GM18870 (cell line): ENCODE measurements around the gene FGF12.

Experiments used
- ATAC-seq: cut with Tn5 transposase; IDR thresholded peaks from one replicate; pipeline ENCODE4 v1.9.1; 2021; ENCODE audit warnings: moderate library complexity; ENCODE audit not compliant: unreplicated experiment

The FGF12 gene

DNA sequence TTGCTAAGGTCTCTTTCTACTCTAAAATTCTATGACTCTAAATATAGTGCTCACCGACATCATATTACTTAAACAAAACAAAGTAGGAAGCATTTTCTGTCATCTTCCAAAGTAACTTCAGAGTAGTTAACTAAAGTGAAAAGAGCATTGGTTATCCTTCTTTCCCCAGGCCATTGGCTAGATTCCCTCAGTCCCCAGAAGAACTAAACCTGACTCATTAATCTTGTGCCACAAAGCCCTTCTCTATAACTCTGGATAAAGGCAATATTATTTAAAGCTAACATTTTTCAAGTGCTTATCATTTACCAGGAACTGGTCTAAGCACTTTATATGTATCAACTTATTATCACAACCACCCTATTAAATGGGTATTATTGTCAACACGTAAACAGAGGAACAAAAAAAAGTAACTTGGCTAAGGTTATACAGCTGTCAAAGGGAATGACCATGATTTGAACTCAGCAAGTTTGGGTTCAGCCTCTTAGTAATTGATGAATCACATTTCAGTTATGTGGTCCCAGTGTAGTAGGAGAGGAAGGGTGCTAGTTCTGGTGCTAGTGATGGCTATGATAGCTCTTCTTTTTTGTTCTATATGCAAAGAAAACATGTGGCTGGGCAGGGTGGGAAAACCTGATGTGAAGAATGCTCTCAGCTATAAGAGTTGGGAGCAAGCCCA lies 304.9 kb downstream of the FGF12 start:
- ATAC-seq, result no peak

DNA sequence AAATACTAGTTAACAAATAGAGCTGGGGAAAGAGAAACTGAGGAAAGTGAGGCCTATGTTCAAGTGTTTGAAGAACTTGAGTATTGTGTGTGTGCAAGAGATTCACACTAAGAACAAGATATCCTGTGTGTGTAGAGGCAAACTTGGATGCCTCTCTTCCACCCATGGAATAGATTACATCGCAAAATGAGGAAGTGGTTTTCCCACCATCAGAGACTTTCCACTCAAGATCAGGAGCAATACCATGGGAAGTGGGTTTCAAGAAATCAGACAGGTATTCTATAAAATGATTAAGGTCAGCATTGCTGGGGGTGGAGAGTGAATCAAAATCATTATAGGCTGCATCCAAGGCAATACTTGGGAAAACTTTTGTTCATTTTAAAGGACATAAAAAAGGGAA lies 308.0 kb downstream of the FGF12 start:
- ATAC-seq, result no peak

DNA sequence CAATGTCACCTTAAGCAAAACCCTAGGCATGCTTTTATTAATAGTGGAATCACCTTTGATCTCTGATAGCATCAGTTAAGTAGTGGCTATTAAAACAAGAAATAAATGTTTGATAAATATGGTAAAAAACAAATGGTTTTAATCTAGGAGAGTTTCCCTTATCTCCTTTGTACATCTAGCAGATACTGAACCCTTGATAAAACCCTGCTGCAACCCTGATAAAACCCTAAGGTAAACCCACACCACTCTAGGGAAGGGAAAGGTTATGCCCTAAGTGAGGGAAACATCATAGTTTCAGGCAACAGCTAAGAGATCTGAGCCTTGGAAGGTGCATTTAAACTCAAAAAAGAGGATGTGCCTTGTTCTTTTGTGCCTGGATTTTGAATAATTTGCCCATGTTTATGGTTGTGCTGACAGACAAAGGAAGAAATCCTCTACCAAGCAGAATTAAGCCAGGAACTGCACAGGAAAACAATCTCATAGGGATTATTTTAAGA lies 309.7 kb downstream of the FGF12 start:
- no peak for ATAC-seq

DNA sequence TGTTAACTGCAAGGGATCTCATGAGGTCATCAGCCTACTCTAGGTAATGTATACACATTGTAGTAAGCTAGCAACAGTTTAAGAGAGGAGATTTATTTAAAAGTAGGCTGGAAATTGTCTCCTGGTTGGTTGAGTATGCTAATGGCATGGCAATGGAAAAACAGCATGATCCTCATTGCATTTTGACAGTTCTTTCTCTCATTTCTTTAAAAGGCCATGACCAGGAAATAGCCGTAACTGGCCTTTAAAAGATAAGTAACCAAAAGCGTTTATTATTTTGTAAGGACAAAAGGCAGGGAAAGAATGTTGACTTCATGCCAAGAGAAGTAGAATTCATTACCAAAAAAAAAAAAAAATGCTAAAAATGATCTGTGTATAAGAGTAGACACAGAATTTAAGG lies 310.3 kb downstream of the FGF12 start:
- ATAC-seq, result no peak

DNA sequence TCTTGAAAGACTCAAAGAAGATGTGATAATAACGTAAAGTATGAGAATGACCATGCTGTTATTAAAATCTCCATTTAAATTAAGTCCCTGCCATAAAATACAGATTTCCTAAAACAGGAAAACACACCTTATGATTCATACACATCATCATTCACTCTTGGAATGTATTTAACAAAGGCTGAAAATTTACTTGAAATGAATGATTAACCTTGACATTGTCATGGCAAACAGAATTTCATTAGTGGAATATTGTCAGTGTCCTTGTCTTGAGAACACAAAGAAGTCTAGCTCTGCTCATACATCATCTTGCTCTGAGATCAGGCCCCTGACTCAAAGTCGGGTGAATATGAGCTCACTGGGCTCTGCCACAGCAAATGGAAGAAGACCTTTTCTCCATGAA lies 313.9 kb downstream of the FGF12 start:
- ATAC-seq, result no peak

DNA sequence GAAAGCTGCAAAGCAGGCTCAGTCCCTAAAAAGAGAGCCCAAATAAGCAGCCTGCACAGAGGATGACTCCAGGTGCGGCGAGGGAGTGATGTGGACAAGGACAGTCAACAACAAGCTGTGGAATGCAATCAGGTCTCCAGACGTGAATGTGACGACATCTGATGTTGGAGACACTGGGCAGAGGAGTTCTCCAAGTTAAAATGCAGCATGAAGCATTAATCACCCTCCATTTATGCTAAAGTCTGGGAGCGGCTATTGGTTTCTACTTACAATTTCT lies 316.7 kb downstream of the FGF12 start:
- no peak for ATAC-seq

DNA sequence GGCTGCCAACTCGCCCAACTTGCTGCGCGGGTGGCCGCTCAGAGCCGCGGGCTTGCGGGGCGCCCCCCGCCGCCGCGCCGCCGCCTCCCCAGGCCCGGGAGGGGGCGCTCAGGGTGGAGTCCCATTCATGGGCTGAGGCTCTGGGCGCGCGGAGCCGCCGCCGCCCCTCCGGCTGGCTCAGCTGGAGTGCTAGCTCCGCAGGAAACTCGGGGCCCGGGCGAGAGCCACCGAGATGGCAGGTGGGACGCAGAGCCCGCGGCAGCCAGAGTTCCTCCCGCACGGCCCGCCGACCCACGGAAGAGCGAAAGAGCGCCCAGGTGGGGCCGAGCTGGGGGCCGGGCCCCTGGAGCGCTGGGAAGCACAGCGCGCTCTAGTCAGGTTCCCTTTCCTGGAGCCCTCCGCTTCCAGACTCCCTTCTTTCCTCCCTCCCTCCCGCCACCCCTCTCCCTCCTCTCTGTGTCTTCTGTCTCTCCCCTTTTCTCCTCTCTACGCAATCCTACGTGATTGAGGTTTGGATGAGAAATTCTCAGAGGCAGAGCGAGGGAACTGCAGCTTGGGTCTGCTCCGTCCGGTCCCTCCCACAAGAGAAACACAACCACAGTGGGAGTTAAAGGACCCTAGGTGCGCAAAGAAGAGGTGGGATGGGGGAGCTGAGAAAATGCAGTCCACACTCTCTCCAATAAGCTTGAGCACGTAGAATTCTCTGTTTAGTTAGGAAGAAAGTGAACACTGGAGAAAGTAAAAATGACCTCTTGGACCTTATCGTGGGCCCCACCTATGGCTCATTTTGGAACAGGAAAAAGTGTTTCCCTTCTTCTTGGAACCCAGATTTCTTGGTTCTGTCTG lies 317.3 kb downstream of the FGF12 start:
- ATAC-seq, result no peak

DNA sequence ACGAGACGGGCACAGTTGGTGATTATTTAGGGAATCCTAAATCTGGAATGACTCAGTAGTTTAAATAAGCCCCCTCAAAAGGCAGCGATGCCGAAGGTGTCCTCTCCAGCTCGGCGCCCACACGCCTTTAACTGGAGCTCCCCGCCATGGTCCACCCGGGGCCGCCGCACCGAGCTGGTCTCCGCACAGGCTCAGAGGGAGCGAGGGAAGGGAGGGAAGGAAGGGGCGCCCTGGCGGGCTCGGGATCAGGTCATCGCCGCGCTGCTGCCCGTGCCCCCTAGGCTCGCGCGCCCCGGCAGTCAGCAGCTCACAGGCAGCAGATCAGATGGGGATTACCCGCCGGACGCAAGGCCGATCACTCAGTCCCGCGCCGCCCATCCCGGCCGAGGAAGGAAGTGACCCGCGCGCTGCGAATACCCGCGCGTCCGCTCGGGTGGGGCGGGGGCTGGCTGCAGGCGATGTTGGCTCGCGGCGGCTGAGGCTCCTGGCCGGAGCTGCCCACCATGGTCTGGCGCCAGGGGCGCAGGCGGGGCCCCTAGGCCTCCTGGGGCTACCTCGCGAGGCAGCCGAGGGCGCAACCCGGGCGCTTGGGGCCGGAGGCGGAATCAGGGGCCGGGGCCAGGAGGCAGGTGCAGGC lies 318.0 kb downstream of the FGF12 start:
- no peak for ATAC-seq

DNA sequence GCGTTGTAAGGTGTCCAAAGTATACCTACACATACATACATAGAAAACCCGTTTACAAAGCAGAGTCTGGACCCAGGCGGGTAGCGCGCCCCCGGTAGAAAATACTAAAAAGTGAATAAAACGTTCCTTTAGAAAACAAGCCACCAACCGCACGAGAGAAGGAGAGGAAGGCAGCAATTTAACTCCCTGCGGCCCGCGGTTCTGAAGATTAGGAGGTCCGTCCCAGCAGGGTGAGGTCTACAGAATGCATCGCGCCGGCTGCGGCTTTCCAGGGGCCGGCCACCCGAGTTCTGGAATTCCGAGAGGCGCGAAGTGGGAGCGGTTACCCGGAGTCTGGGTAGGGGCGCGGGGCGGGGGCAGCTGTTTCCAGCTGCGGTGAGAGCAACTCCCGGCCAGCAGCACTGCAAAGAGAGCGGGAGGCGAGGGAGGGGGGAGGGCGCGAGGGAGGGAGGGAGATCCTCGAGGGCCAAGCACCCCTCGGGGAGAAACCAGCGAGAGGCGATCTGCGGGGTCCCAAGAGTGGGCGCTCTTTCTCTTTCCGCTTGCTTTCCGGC lies 318.6 kb downstream of the FGF12 start:
- ATAC-seq, result no peak

DNA sequence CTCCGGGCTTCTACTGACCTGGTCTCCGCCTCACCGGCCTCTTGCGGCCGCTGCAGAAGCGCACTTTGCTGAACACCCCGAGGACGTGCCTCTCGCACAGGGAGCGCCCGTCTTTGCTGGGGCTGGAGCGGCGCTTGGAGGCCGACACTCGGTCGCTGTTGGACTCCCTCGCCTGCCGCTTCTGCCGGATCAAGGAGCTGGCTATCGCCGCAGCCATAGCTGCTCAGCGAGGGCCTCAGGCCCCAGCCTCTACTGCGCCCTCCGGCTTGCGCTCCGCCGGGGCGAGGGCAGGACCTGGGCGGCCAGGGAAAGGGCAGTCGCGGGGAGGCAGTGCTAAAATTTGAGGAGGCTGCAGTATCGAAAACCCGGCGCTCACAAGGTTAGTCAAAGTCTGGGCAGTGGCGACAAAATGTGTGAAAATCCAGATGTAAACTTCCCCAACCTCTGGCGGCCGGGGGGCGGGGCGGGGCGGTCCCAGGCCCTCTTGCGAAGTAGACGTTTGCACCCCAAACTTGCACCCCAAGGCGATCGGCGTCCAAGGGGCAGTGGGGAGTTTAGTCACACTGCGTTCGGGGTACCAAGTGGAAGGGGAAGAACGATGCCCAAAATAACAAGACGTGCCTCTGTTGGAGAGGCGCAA lies 319.2 kb downstream of the FGF12 start:
- ATAC-seq, result no peak

DNA sequence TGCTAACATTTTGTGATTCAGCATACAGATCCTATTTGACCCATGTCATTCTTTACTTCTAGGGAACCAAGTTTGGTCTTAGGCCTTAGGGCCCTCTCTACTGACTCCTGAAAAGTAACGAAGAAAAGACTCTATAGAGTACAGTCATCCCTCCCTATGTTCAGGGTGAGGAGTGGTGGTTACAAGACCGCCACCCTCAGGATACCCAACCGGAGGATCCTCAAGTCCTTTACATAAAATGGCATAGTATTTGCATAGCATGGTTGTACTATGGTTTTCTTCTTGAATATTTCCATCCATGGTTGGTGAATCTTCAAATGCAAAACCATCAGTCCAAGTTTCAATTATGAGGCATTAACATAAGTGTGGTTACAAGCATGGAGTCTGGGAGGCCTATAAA lies 327.6 kb downstream of the FGF12 start:
- ATAC-seq, result no peak

DNA sequence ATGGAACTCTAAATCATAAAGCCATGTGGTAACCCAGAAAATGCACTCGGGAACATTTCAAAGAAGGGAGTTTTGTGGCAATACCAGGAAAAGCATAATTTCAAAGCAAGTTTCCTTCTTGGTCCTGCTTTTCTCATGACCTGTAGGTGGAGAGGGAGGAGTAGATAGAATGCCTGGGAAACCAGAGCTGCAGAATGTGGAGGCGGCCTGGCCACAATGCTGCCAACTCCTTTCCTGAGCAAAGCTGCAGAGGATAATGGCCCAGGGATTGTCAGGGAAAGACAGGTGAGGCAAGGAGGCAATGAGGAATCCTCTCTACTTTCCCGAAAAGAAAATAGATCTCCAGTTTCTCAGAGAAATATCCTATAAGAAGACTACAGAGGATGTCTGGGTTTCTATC lies 330.3 kb downstream of the FGF12 start:
- ATAC-seq, result no peak

DNA sequence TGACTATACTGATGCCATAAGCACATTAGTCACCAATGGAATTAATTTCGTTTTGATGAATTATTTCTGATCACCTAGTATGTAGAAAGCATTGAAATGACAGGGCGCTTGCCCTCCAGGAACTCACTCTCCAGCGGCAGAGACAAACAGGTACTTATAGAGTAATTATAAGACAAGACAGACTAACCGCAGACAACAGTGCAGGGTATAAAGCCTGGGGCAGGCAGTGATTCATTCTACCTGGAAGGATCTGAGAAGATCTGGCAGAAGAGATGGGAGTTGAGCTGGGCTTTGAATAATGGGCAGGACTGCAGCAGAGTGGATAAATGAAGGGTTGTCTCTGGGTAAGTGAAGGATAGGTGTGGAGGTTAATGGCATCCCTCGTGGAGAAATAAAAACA lies 331.8 kb downstream of the FGF12 start:
- ATAC-seq, result no peak

DNA sequence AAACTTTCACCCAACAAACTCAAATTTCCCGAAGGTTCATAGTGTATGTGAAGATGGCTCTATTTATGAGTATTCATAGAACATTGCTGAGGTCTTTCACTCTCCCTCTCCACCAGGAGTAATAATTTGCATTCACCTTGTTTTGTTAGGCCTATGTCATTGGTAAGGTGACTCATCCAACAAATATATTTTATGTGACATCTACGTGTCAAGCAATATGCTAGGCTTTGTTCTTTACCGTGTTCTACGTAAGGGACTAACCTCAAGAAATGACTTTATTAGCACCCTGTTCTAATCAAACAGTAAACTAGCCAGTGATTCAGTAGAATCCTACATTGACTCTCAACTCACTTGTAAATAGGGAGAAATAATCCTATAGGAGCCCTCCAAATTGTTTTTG lies 334.4 kb downstream of the FGF12 start:
- no peak for ATAC-seq

DNA sequence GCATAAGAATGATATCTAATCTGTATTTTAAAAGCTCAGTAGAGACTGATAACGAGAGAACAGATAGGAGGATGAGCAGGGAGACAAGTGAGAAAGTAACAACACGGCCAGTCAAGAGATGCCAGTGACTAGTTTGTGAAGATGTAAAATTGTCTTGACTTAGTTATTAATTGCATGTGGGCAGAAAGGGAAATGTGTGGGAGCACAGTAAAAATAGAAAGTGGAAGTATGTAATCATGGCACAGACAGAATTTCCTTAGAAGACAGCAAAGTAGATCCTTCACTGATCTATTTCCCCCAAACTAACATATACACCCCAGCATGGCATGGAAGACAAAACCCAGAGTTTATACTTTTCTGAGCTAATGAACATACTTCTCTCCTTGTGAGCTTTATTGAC lies 344.5 kb downstream of the FGF12 start:
- ATAC-seq, result no peak

DNA sequence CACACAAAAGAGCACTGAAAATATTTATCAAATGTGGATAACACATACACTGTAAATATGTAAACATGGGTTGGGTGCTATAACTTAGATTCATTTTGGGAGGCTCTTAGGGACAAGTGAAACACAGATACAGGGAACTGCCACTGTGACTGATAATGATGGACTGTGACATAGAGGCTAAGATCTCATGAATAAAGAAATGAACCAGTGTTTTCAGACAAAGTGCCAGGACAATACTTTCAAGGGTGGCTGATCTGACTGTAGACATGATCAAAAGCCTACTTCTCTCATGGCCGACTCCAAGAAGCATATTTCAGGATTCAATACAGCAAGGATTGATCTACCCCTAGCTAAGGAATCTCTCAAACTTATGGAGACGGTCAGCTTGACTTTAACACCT lies 353.8 kb downstream of the FGF12 start:
- ATAC-seq, result no peak

DNA sequence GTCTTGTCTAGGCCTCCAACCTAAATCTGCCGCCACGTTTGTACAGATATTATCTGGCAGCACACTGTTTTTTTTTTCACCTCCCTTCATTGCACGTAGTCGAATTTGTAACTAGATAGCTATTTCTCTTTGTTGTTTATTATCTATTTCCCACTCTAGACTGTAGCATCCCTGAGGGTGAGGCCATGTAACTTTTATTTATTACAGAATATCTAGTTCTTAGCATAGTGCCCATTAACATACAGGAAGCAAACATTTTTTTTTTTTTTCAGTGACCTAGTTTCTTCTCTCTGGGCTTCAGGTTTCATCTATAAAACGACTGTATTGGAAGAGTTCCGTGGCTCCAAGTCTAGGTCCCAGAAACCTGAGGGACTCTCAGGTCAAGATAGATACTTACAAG lies 354.3 kb downstream of the FGF12 start:
- no peak for ATAC-seq

DNA sequence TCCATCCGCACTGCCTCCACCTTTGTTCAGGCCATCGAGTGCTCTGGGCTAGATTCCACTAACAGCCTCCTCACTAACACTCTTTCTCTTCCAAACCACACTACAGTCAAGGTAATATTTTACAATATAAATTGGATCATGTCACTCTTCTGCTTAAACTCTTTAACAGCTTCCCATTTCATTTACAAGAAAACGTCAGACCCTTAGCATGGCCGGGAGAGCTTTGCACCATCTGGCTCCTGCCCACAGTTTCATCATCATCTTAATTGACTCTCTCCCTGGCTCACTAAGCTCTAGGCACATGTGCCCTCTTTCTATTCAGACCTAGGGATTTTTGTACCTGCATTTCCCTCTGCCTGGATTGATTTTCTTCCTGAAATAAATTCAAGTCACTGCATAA lies 354.7 kb downstream of the FGF12 start:
- no peak for ATAC-seq

DNA sequence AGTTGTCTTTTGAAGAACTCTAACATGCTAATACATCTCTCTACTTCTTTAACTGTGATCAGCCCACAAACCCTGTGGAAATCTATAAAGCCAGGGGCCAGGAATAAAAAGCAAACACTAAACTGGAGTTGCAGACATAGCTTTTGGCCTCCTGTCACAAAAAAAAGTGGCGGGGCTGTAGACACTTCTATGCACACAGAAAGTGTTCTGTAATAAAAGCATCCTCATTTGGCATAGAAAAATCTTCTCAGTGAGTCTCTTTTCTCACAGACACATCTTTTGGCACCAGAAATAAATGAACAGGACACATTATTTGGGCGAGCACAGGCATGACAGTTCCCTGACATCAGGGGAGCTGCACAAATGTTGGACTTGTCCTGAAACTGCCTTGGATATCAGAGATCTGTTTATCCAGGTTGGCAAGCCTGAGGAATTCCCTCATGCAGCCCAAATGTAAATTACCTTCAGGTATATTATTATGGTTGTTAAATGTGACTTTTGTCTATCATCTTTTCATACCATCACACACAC lies 355.4 kb downstream of the FGF12 start:
- ATAC-seq, result no peak

DNA sequence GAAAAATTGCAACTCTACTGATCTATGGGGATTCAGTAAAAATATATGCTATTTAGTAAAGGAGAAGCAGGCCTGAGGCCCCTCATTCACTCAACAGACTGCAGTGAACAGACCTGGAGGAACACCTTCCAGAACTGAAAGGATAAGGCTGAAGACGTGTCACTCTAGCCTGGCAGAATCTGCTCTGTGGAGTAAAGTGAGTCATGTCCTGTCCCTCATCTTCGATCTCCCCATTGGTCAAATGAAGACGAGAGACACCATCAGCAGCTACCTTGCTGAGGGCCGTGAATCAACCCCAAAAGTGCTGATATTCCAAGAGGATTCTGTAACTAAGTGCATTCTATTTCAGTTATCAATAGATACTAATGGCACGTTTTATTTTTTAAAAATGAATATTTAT lies 359.7 kb downstream of the FGF12 start:
- no peak for ATAC-seq

DNA sequence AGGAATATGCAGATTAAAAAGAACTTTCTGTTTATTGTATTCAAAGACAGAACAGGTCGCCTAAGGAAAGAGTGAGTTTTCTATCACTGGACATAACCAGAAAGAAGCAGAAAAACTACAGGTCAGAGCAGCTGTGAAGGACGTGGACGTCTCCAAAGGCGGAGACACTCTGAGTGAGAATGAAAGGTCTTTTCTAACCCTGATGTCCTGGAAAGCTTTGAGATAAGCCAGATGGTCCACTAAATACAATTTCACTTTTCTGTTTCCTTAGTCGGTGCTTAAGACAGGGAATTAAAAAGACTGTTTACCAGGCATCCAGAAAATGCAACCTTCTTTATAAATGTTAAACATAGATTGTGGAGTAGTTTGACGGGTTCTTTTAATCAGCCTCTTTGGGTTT lies 360.4 kb downstream of the FGF12 start:
- ATAC-seq, result no peak
